H1 (cell line): ENCODE results near the gene IL17REL. TPM values are rescaled to one million over a fixed set of nuclear protein-coding genes. Genes with fewer than 3 reads are reported as not detected.

Source experiments
- CEBPB ChIP-seq: IDR thresholded peaks from 2 replicates; pipeline ENCODE4 v1.6.1; 2012; ENCODE audit warnings: low read depth, low read length
- CHD1 ChIP-seq: IDR thresholded peaks from 2 replicates; pipeline ENCODE4 v1.6.1; 2012; ENCODE audit warnings: low read depth, low read length, improper control_type of control experiment
- CHD7 ChIP-seq: fragments of 300-600 bp; sonication (generic); IDR thresholded peaks from 2 replicates; pipeline ENCODE4 v1.7.1; 2012; ENCODE audit warnings: low read length, moderate library complexity, mild to moderate bottlenecking, inconsistent platforms; ENCODE audit not compliant: insufficient replicate concordance
- CREB1 ChIP-seq: IDR thresholded peaks from 2 replicates; pipeline ENCODE4 v1.6.1; 2012; ENCODE audit warnings: inconsistent platforms
- EGR1 ChIP-seq: IDR thresholded peaks from 2 replicates; pipeline ENCODE4 v1.6.1; 2011; ENCODE audit warnings: low read depth, low read length, borderline replicate concordance
- EP300 ChIP-seq, 2 experiments: IDR thresholded peaks; 1 replicate in 1 of 2; 2 replicates in 1 of 2; pipeline ENCODE4 v1.6.1; 2011 to 2012; ENCODE audit warnings: low read depth in 2 of 2, low read length in 2 of 2, mild to moderate bottlenecking in 2 of 2, borderline replicate concordance in 1 of 2, inconsistent platforms in 1 of 2, moderate library complexity in 1 of 2
- FOSL1 ChIP-seq: IDR thresholded peaks from 2 replicates; pipeline ENCODE4 v1.6.1; 2011; ENCODE audit warnings: mild to moderate bottlenecking, low read depth, low read length, moderate library complexity; ENCODE audit not compliant: insufficient read depth
- JUN ChIP-seq: IDR thresholded peaks from 2 replicates; pipeline ENCODE4 v1.6.1; 2011; ENCODE audit warnings: low read depth, mild to moderate bottlenecking, improper control_type of control experiment, low read length
- SRF ChIP-seq: IDR thresholded peaks from 2 replicates; pipeline ENCODE4 v1.6.1; 2011; ENCODE audit warnings: mild to moderate bottlenecking, low read depth, low read length, moderate library complexity
- TAF7 ChIP-seq: optimal IDR thresholded peaks from 2 replicates; pipeline ENCODE3; 2011; ENCODE audit warnings: low read depth, mild to moderate bottlenecking, inconsistent platforms, low read length, moderate library complexity, borderline replicate concordance
- polyA plus RNA-seq, 7 experiments: library from polyadenylated mRNA; depleted of rRNA in 3 of 7; stranded (reverse) in 5 of 7; unstranded in 2 of 7; fragments of >200 nt in 5 of 7; fragments of 200-250 nt in 2 of 7; gene quantifications; 1 replicate in 5 of 7; 2 replicates in 1 of 7; 4 replicates in 1 of 7; pipeline versions ENCODE4 v1.2.1 to v1.2.3, GENCODE V29; 2011 to 2013; ENCODE audit warnings: missing spikeins in 2 of 7, mixed read lengths in 2 of 7
- total RNA-seq: library from RNA; stranded (reverse); fragmentation: NEBNext Ultra II Directional; extraction: Animal tissue kit (Norgen Biotek cat#: 25700); gene quantifications from 2 replicates; pipeline ENCODE4 v1.2.1, GENCODE V29; 2021

Gene IL17REL
- total and polyA plus RNA-seq, 2 of the 8 experiments (the other 6 are each of a cell fraction or from before 2014, with no cell fraction given) = 0.15 to 0.20 TPM

- TF ChIP-seq CHD7 = no peak
- TF ChIP-seq FOSL1 = no peak
- TF ChIP-seq JUN = no peak
- TF ChIP-seq CEBPB = no peak
- no peak for TF ChIP-seq EP300 (IDR thresholded peaks at IDR 0.05; ENCODE audit: borderline replicate concordance in 1 of 2, low read depth in 2 of 2, low read length in 2 of 2)
- TF ChIP-seq SRF = no peak
- TF ChIP-seq TAF7 = no peak
- no peak for TF ChIP-seq CREB1
- TF ChIP-seq CHD1 = no peak
- no peak for TF ChIP-seq EGR1
Measured at GRCh38 chr22:50010676-50011446, 1.7 kb downstream of the IL17REL start (continued).
